Thoracic aorta (tissue), 2 donors: ENCODE results near the gene COG8. TPM values are rescaled to one million over a fixed set of nuclear protein-coding genes. Genes with fewer than 3 reads are reported as not detected.
A peak's percentile ranks its signal among the peaks of the same experiment; 100 is the strongest.

Experiments
- ATAC-seq: fragments of 150-250 bp; one replicate; pipeline ENCODE4 v1.8.0; 2017; ENCODE audit warnings: low read depth; ENCODE audit not compliant: insufficient number of reproducible peaks, low FRiP score
- DNase-seq: peaks from one replicate; pipeline ENCODE4 v3.0.0-alpha.2; 2020; ENCODE audit warnings: low spot score
- H3K27ac ChIP-seq, 2 donors: fragments of 200-600 bp; sonication (generic); 1 replicate in 1 of 2; 2 replicates in 1 of 2; pipeline ENCODE4 v1.5.1; 2016; ENCODE audit warnings: mild to moderate bottlenecking in 2 of 2, moderate library complexity in 2 of 2
- H3K27me3 ChIP-seq: fragments of 200-600 bp; sonication (generic); replicated peaks from 2 replicates; pipeline ENCODE4 v1.6.0; 2016; ENCODE audit warnings: mild to moderate bottlenecking; ENCODE audit not compliant: insufficient read depth
- H3K36me3 ChIP-seq: fragments of 200-600 bp; sonication (generic); one replicate; pipeline ENCODE4 v1.5.1; 2016
- H3K4me1 ChIP-seq, 2 donors: fragments of 200-600 bp; sonication (generic); 1 replicate in 1 of 2; 2 replicates in 1 of 2; pipeline versions ENCODE4 v1.5.1 to v1.6.0; 2016; ENCODE audit warnings: low read depth in 2 of 2, mild to moderate bottlenecking in 1 of 2; ENCODE audit not compliant: control insufficient read depth in 1 of 2
- H3K4me3 ChIP-seq: fragments of 200-600 bp; sonication (generic); 2 replicates; pipeline ENCODE4 v1.5.1; 2016; ENCODE audit warnings: mild to moderate bottlenecking
- H3K9me3 ChIP-seq: fragments of 200-600 bp; sonication (generic); 2 replicates; pipeline ENCODE4 v1.5.1; 2016
- total RNA-seq, 2 donors: library from RNA; depleted of rRNA; stranded (reverse); fragments of >200 nt; gene quantifications; one replicate each; pipeline versions ENCODE4 v1.1.0 to v1.2.3, GENCODE V29; 2016
- TF ChIP-seq, protein P1 (sequence below): fragments of 200-600 bp; sonication (generic); IDR thresholded peaks from one replicate; pipeline ENCODE4 v1.5.1; 2019; ENCODE audit warnings: antibody characterized with exemption

Gene COG8
- total RNA-seq, 2 donors from 2014 or later = 39.4 to 51.0 TPM

DNA sequence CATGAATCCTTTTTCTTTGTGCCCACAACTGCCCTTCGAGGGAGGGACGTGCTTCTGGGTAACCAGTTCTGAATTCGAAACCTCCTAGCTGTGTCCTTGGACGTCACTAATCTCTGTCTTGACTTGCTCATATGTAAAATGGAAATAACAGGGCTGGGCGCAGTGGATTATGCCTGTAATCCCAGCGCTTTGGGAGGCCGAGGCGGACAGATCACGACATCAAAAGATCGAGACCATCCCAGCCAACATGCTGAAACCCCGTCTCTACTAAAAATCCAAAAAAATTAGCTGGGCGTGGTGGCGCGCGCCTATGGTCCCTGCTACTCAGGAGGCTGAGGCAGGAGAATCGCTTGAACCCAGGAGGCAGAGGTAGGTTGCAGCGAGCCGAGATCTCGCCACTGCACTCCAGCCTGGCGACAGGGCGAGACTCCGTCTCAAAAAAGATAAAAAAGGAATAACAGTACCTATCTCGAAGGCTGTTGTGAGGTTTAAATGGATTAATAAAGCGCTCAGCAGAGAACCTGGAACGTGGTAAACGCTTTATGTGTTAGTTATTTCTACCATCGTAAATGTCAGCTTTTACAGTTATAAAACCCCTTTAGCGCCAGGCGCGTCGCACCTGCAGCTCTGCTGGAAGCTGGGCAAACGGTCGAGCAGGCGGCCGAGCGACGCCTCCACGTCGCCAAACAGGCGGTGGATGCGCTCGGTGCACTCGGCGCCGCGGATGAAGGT is 641 bp downstream of the COG8 start:
- H3K4me1 ChIP-seq = peaks cover 21 to 31% of the 10 kb centered on the region in 2 donors
- peaks cover 39% of the 10 kb centered on the region for H3K36me3 ChIP-seq
- peak overlapping the region; percentile 79 to 85 for H3K27ac ChIP-seq
- no peaks in the 10 kb centered on the region for H3K27me3 ChIP-seq
- no peak for DNase-seq
- H3K9me3 ChIP-seq = no peaks in the 10 kb centered on the region
- TF ChIP-seq, protein P1, sequence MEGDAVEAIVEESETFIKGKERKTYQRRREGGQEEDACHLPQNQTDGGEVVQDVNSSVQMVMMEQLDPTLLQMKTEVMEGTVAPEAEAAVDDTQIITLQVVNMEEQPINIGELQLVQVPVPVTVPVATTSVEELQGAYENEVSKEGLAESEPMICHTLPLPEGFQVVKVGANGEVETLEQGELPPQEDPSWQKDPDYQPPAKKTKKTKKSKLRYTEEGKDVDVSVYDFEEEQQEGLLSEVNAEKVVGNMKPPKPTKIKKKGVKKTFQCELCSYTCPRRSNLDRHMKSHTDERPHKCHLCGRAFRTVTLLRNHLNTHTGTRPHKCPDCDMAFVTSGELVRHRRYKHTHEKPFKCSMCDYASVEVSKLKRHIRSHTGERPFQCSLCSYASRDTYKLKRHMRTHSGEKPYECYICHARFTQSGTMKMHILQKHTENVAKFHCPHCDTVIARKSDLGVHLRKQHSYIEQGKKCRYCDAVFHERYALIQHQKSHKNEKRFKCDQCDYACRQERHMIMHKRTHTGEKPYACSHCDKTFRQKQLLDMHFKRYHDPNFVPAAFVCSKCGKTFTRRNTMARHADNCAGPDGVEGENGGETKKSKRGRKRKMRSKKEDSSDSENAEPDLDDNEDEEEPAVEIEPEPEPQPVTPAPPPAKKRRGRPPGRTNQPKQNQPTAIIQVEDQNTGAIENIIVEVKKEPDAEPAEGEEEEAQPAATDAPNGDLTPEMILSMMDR = no peak
- peak overlapping the region; percentile 91 for H3K4me3 ChIP-seq
- ATAC-seq = no peak

DNA sequence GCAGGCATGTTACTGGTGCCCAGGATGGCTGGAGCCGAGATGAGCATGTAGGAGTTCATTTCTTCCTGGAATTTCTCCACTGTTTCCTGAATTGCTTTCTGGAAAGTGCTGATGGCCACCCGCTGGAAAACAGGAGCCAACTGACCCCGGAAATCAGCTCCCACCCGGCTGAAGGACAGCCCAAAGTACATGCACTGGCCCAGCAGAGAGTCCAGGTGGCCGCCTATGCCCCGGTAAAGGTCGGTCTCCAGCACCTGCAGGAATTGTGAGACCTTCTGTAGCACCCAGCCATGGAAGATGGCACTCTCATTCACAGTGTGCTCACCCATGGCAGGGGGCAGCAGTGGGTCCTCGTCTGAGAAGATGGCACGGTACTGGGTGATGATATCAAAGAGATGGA is 4.7 kb downstream of the COG8 start:
- ATAC-seq = no peak
- H3K36me3 ChIP-seq = peaks cover 27% of the 10 kb centered on the region
- H3K4me1 ChIP-seq = peaks cover 14 to 25% of the 10 kb centered on the region in 2 donors
- no peak overlapping the region for H3K4me3 ChIP-seq
- TF ChIP-seq, protein P1 = no peak
- H3K27ac ChIP-seq = no peak overlapping the region
- no peaks in the 10 kb centered on the region for H3K9me3 ChIP-seq
- H3K27me3 ChIP-seq = no peaks in the 10 kb centered on the region
- DNase-seq = no peak

DNA sequence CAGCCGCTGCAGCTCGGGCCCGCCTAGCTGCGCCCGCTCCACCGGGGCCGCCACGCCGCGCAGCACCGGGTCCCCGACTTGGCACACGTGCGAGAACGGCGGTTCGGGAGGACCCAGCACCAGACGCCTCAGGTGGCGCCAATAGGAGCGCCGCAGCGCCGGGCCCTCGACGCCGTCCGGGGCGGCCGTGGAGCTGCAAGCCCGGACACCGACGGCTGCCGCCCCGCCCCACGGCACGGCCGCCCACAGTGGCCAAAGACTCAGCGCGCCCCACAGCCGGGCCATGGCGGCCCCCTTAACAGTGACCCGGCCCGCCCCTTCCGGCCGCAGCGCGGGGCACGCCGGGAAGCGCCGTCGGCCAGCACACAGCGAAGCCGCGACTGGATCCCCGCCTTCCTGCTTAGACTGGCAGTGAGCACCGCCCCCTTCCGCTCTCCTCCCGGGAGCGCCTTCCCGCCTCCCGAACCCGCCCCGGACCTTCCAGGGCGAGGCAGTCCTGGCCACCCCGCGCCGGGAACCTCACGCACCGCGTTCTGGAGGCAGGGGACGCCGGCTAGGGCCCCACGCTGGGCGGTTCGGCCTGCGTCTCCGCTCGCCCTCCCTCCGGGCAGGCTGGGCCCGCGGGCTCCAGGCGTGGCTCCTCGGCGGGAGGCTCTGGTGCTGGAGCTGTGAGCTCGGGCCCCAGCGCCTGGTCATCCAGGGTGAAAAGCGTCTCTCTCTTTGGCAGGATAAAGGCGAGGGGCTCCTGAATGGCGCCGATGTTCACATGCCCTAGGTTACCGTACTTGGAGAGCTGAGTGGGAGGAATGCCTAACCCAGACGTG is 8.9 kb downstream of the COG8 start, which contains the start of gene PDF:
Gene PDF (minus strand): TSS at position 303 of the 824 bp plus-strand sequence. CDS start 18 bp downstream, at position 285.
- Histone ChIP-seq H3K4me3 (peak within 1 kb of the TSS; percentile 94), H3K9me3 (no peaks in the 10 kb centered on the region), H3K27ac (peak within 1 kb of the TSS; percentile 74 to 96), H3K4me1 (peaks cover 8 to 39% of the 10 kb centered on the region in 2 donors), H3K36me3 (peaks cover 27% of the 10 kb centered on the region), H3K27me3 (no peaks in the 10 kb centered on the region)
- TF ChIP-seq, protein P1 = no peak
- DNase-seq (peak; percentile 78), ATAC-seq (peak; percentile 87)

DNA sequence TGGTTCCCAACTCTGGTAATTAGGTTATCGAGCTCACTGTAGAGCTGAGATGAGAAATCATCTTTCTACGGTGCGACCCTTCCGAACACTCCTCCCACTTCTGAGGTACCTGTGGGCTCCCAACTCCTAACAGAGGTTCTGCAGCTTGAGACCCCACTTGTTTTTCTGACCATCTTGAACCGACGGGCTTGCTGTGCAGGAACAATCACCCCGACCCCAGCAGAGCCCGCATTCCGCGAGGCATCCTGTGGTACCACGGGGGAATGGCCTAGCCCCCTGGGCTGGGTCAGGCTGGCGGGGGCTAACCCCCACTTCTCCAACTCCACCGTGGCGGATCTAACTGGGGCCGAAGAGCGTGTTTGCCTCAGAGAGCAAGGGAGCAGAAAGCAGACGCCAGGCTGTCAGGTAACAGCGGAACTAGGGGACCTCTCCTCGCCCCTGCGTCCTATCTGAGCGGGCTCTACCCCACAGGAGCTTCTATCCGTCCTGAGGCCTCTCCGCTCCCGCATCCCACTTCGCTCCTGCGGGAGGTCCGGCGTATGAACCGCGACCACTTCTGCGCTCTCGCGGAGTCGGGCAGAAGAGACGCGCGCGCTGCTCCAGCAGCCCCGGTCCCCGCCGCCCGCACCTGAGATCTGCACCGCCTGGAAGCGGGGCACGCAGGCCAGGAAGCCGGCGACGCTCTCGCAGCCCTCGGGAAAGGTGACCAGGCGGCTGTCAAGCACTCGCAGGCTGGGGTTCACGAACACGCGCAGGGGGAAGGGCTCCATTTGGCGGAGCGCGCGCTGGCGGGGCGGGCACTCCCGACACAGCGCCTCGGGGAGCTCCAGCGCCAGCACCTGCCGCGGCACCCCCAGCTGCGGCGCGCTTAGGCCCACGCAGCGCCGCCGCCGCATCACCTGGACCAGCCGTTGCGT is 9.7 kb downstream of the COG8 start:
- Histone ChIP-seq H3K4me3 (peak overlapping the region; percentile 94), H3K27me3 (no peaks in the 10 kb centered on the region), H3K27ac (peak overlapping the region; percentile 22 to 96), H3K4me1 (peaks cover 8 to 39% of the 10 kb centered on the region in 2 donors), H3K36me3 (peaks cover 25% of the 10 kb centered on the region), H3K9me3 (no peaks in the 10 kb centered on the region)
- no peak for DNase-seq
- ATAC-seq = no peak
- TF ChIP-seq, protein P1 = no peak
